CD14-positive monocyte (primary cell): ENCODE measurements around the gene ZNF674. TPM values are rescaled to one million over a fixed set of nuclear protein-coding genes. Genes with fewer than 3 reads are reported as not detected.

ENCODE experiments used
- DNase-seq, 3 donors: peaks; one replicate each; pipeline ENCODE4 v3.0.0-alpha.2; 2011 to 2022
- H2AFZ ChIP-seq: 2 replicates; pipeline ENCODE4 v1.6.0; 2012; ENCODE audit warnings: mild to moderate bottlenecking, low read depth, low read length, inconsistent platforms; ENCODE audit not compliant: insufficient read depth, poor library complexity, severe bottlenecking
- H3K27ac ChIP-seq, 2 donors: 1 replicate in 1 of 2; 2 replicates in 1 of 2; pipeline ENCODE4 v1.5.1; 2012 to 2013; ENCODE audit warnings: low read length in 2 of 2, control low read depth in 1 of 2, inconsistent platforms in 1 of 2, low read depth in 1 of 2, mild to moderate bottlenecking in 1 of 2
- H3K27me3 ChIP-seq, 2 donors: one replicate each; pipeline versions ENCODE4 v1.6.0 to v1.6.1; 2011 to 2013; ENCODE audit warnings: low read length in 2 of 2; ENCODE audit not compliant: control insufficient read depth in 2 of 2, insufficient read depth in 2 of 2
- H3K36me3 ChIP-seq, 2 donors: replicated peaks in 1 of 2; 1 replicate in 1 of 2; 2 replicates in 1 of 2; pipeline versions ENCODE4 v1.5.1 to v1.6.1; 2012 to 2013; ENCODE audit warnings: low read length in 2 of 2, control low read depth in 1 of 2, inconsistent platforms in 1 of 2, mild to moderate bottlenecking in 1 of 2; ENCODE audit not compliant: insufficient read depth in 2 of 2, control insufficient read depth in 1 of 2
- H3K4me1 ChIP-seq, 2 donors: 1 replicate in 1 of 2; 2 replicates in 1 of 2; pipeline versions ENCODE4 v1.5.1 to v1.6.1; 2012 to 2013; ENCODE audit warnings: low read length in 2 of 2, control low read depth in 1 of 2, inconsistent platforms in 1 of 2, mild to moderate bottlenecking in 1 of 2, moderate library complexity in 1 of 2; ENCODE audit not compliant: insufficient read depth in 2 of 2, control insufficient read depth in 1 of 2
- H3K4me2 ChIP-seq: replicated peaks from 2 replicates; pipeline ENCODE3; 2012; ENCODE audit warnings: low read length, moderate library complexity, mild to moderate bottlenecking; ENCODE audit not compliant: poor library complexity, severe bottlenecking; ENCODE audit errors: extremely low read depth
- H3K4me3 ChIP-seq, 3 experiments: fragments of 200-600 bp in 1 of 3; sonication (generic) in 1 of 3; replicated peaks in 1 of 3; 1 replicate in 2 of 3; 2 replicates in 1 of 3; pipeline ENCODE4 v1.5.1; 2011 to 2013; ENCODE audit warnings: low read length in 3 of 3, mild to moderate bottlenecking in 3 of 3, control low read depth in 2 of 3, low read depth in 2 of 3, inconsistent platforms in 1 of 3, moderate library complexity in 1 of 3
- H3K79me2 ChIP-seq: 2 replicates; pipeline ENCODE4 v1.6.0; 2012; ENCODE audit warnings: mild to moderate bottlenecking, control low read depth, inconsistent platforms, low read length, moderate library complexity; ENCODE audit not compliant: insufficient read depth
- H3K9ac ChIP-seq: 2 replicates; pipeline ENCODE4 v1.6.0; 2017; ENCODE audit warnings: low read length, mild to moderate bottlenecking; ENCODE audit not compliant: insufficient read depth, poor library complexity, severe bottlenecking
- H3K9me3 ChIP-seq, 2 donors: replicated peaks in 1 of 2; 1 replicate in 1 of 2; 2 replicates in 1 of 2; pipeline versions ENCODE4 v1.5.1 to v1.6.1; 2012 to 2013; ENCODE audit warnings: low read length in 2 of 2, control low read depth in 1 of 2; ENCODE audit not compliant: control insufficient read depth in 1 of 2, insufficient read depth in 1 of 2
- H4K20me1 ChIP-seq: 2 replicates; pipeline ENCODE4 v1.6.0; 2012; ENCODE audit warnings: mild to moderate bottlenecking, low read length, control low read depth, moderate library complexity; ENCODE audit not compliant: insufficient read depth
- H3K27ac Mint-ChIP-seq, 7 donors: one replicate each; pipeline ENCODE4 v1.8.0; 2020; ENCODE audit warnings: mild to moderate bottlenecking in 7 of 7, mixed read lengths in 7 of 7, moderate library complexity in 6 of 7, inconsistent platforms in 2 of 7
- H3K27me3 Mint-ChIP-seq, 3 donors: one replicate each; pipeline ENCODE4 v1.8.0; 2021 to 2022; ENCODE audit warnings: low read depth in 3 of 3, mild to moderate bottlenecking in 3 of 3, mixed read lengths in 3 of 3, moderate library complexity in 3 of 3, inconsistent platforms in 1 of 3
- H3K36me3 Mint-ChIP-seq, 2 donors: one replicate each; pipeline ENCODE4 v1.8.0; 2020; ENCODE audit warnings: mixed read lengths in 2 of 2, inconsistent platforms in 1 of 2, mild to moderate bottlenecking in 1 of 2
- H3K4me1 Mint-ChIP-seq: one replicate; pipeline ENCODE4 v1.8.0; 2020; ENCODE audit warnings: mild to moderate bottlenecking, mixed read lengths
- H3K4me3 Mint-ChIP-seq, 2 donors: one replicate each; pipeline ENCODE4 v1.8.0; 2020; ENCODE audit warnings: mild to moderate bottlenecking in 2 of 2, mixed read lengths in 2 of 2, moderate library complexity in 1 of 2
- H3K9me3 Mint-ChIP-seq, 7 donors: one replicate each; pipeline ENCODE4 v1.8.0; 2020 to 2022; ENCODE audit warnings: mixed read lengths in 7 of 7, mild to moderate bottlenecking in 6 of 7, moderate library complexity in 6 of 7, inconsistent platforms in 2 of 7
- WGBS: methylation state at CpG from one replicate; pipeline ENCODE4 v1.1.5; 2013; ENCODE audit warnings: missing lambda C conversion rate; ENCODE audit not compliant: insufficient coverage; 5-methylcytosine and 5-hydroxymethylcytosine counted together
- intact Hi-C, 2 donors: fragments of 100-400 bp; cut with micrococcal nuclease; formaldehyde crosslinking; loops; one replicate each; pipeline versions ENCODE4 v1.15.0 to v1.15.1; 2023
- polyA plus RNA-seq, 3 donors: library from polyadenylated mRNA; depleted of rRNA in 1 of 3; unstranded in 2 of 3; stranded (reverse) in 1 of 3; fragments of 300-500 nt in 2 of 3; fragments of >200 nt in 1 of 3; fragmentation: Illumina TruSeq in 2 of 3; gene quantifications; 1 replicate in 2 of 3; 2 replicates in 1 of 3; pipeline ENCODE4 v1.2.3, GENCODE V29; 2012 to 2021
- TF ChIP-seq, protein P1 (sequence below): fragments of 200-600 bp; IDR thresholded peaks from one replicate; pipeline ENCODE4 v1.8.0; 2022; ENCODE audit warnings: antibody characterized with exemption, mild to moderate bottlenecking

Gene ZNF674
- polyA plus RNA-seq, 3 donors: 0.65 to 1.4 (median 0.93) TPM

GRCh38 chrX:46587158-46587557 is 41.9 kb upstream of the ZNF674 start:
- H4K20me1 ChIP-seq: no peaks in the 10 kb centered on the region
- H3K27me3 Mint-ChIP-seq: peaks cover 0 to 5% (median 2%) of the 10 kb centered on the region in 3 donors
- no peak for DNase-seq
- peaks cover 0 to 4% of the 10 kb centered on the region in 2 donors for H3K36me3 Mint-ChIP-seq
- peak overlapping the region; percentile 33 for H3K4me2 ChIP-seq
- no peaks in the 10 kb centered on the region for H3K9me3 Mint-ChIP-seq
- H3K9ac ChIP-seq: no peak overlapping the region
- H3K27ac ChIP-seq: peak overlapping the region in 1 of 2 donors; percentile 42
- H3K27me3 ChIP-seq: no peaks in the 10 kb centered on the region
- peak overlapping the region in 2 of 7 donors; percentile 63 to 73 for H3K27ac Mint-ChIP-seq
- no peaks in the 10 kb centered on the region for H3K36me3 ChIP-seq
- H2AFZ ChIP-seq: no peak overlapping the region
- TF ChIP-seq, protein P1, sequence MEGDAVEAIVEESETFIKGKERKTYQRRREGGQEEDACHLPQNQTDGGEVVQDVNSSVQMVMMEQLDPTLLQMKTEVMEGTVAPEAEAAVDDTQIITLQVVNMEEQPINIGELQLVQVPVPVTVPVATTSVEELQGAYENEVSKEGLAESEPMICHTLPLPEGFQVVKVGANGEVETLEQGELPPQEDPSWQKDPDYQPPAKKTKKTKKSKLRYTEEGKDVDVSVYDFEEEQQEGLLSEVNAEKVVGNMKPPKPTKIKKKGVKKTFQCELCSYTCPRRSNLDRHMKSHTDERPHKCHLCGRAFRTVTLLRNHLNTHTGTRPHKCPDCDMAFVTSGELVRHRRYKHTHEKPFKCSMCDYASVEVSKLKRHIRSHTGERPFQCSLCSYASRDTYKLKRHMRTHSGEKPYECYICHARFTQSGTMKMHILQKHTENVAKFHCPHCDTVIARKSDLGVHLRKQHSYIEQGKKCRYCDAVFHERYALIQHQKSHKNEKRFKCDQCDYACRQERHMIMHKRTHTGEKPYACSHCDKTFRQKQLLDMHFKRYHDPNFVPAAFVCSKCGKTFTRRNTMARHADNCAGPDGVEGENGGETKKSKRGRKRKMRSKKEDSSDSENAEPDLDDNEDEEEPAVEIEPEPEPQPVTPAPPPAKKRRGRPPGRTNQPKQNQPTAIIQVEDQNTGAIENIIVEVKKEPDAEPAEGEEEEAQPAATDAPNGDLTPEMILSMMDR: no peak
- H3K4me3 Mint-ChIP-seq: no peak overlapping the region
- no CpG with 5 or more reads among the region's 5 CpGs for WGBS
- no peaks in the 10 kb centered on the region for H3K79me2 ChIP-seq
- intact Hi-C loops: loop anchor here in 1 of 2 donors (5.0 kb wide), 1 partner anchor 40 kb away; no protein-coding TSS in a partner anchor
- peaks cover 18% of the 10 kb centered on the region in 2 donors for H3K4me1 ChIP-seq
- H3K9me3 ChIP-seq: no peaks in the 10 kb centered on the region
- H3K4me1 Mint-ChIP-seq: peaks cover 28% of the 10 kb centered on the region
- no peak overlapping the region for H3K4me3 ChIP-seq

- H3K27me3 Mint-ChIP-seq: peaks cover 0 to 5% (median 2%) of the 10 kb centered on the region in 3 donors
Observed at GRCh38 chrX:46584736-46585135, 39.5 kb upstream of the ZNF674 start.

More at GRCh38 chrX:46584736-46585135, 39.5 kb upstream of the ZNF674 start:
- DNase-seq: no peak
- Mint-ChIP-seq H3K9me3 (no peaks in the 10 kb centered on the region), H3K4me3 (no peak overlapping the region), H3K36me3 (peaks cover 0 to 4% of the 10 kb centered on the region in 2 donors), H3K27ac (no peak overlapping the region), H3K4me1 (peaks cover 26% of the 10 kb centered on the region)
- H3K9me3 ChIP-seq: no peaks in the 10 kb centered on the region
- H2AFZ ChIP-seq: no peak overlapping the region
- TF ChIP-seq, protein P1: no peak
- no peaks in the 10 kb centered on the region for H3K79me2 ChIP-seq
- no peak overlapping the region for H3K27ac ChIP-seq
- no peaks in the 10 kb centered on the region for H4K20me1 ChIP-seq
- no peak overlapping the region for H3K9ac ChIP-seq
- H3K4me2 ChIP-seq: no peak overlapping the region
- no peak overlapping the region for H3K4me3 ChIP-seq
- intact Hi-C loops: loop anchor here in 1 of 2 donors (5.0 kb wide), 1 partner anchor 43 kb away; no protein-coding TSS in a partner anchor
- no peaks in the 10 kb centered on the region for H3K36me3 ChIP-seq
- H3K4me1 ChIP-seq: peaks cover 18% of the 10 kb centered on the region in 2 donors
- WGBS: no CpG with 5 or more reads among the region's 2 CpGs
- H3K27me3 ChIP-seq: no peaks in the 10 kb centered on the region
